Neural progenitor cell (in vitro differentiated cells): ENCODE results near the gene DNMT3B. TPM values are rescaled to one million over a fixed set of nuclear protein-coding genes. Genes with fewer than 3 reads are reported as not detected.

Experiments used
- DNase-seq: peaks from one replicate; pipeline ENCODE4 v3.0.0-alpha.2; 2016; ENCODE audit warnings: low spot score
- H2AFZ ChIP-seq: fragments of 200-600 bp; sonication (generic); replicated peaks from 2 replicates; pipeline ENCODE4 v1.6.1; 2016; ENCODE audit warnings: antibody characterized with exemption
- H3F3A ChIP-seq: fragments of 200-600 bp; sonication (generic); 2 replicates; pipeline ENCODE4 v1.6.1; 2016; ENCODE audit warnings: antibody characterized with exemption, low read depth
- H3K27ac ChIP-seq: fragments of 200-600 bp; sonication (generic); 2 replicates; pipeline ENCODE4 v1.5.1; 2016; ENCODE audit warnings: mild to moderate bottlenecking
- H3K27me3 ChIP-seq: fragments of 200-600 bp; sonication (generic); 2 replicates; pipeline ENCODE4 v1.6.1; 2016; ENCODE audit warnings: mild to moderate bottlenecking, moderate library complexity
- H3K36me3 ChIP-seq: fragments of 200-600 bp; sonication (generic); 2 replicates; pipeline ENCODE4 v1.5.1; 2016
- H3K4me1 ChIP-seq: fragments of 200-600 bp; sonication (generic); 2 replicates; pipeline ENCODE4 v1.6.1; 2016; ENCODE audit warnings: mixed run types
- H3K4me2 ChIP-seq: fragments of 200-600 bp; sonication (generic); 2 replicates; pipeline ENCODE4 v1.6.1; 2016
- H3K4me3 ChIP-seq: fragments of 200-600 bp; sonication (generic); 2 replicates; pipeline ENCODE4 v1.5.1; 2016
- H3K79me2 ChIP-seq: fragments of 200-600 bp; sonication (generic); 2 replicates; pipeline ENCODE4 v1.6.1; 2016; ENCODE audit warnings: low read depth
- H3K9ac ChIP-seq: fragments of 200-600 bp; sonication (generic); 2 replicates; pipeline ENCODE4 v1.6.1; 2016
- H3K9me3 ChIP-seq: fragments of 200-600 bp; sonication (generic); 2 replicates; pipeline ENCODE4 v1.5.1; 2016; ENCODE audit warnings: low read depth
- H4K20me1 ChIP-seq: fragments of 200-600 bp; sonication (generic); 2 replicates; pipeline ENCODE4 v1.6.1; 2016; ENCODE audit warnings: low read depth
- H3K27ac Mint-ChIP-seq: 3 replicates; pipeline ENCODE4 v1.8.0; 2021; ENCODE audit warnings: mixed read lengths
- H3K27me3 Mint-ChIP-seq: 2 replicates; pipeline ENCODE4 v1.8.0; 2022; ENCODE audit warnings: low read depth, mild to moderate bottlenecking, inconsistent platforms, moderate library complexity, mixed read lengths; ENCODE audit not compliant: insufficient read depth
- H3K36me3 Mint-ChIP-seq: 3 replicates; pipeline ENCODE4 v1.8.0; 2021; ENCODE audit warnings: mixed read lengths
- H3K4me1 Mint-ChIP-seq: 3 replicates; pipeline ENCODE4 v1.8.0; 2021; ENCODE audit warnings: mixed read lengths
- H3K4me3 Mint-ChIP-seq: 3 replicates; pipeline ENCODE4 v1.8.0; 2021; ENCODE audit warnings: mild to moderate bottlenecking, moderate library complexity, mixed read lengths
- H3K9me3 Mint-ChIP-seq: 3 replicates; pipeline ENCODE4 v1.8.0; 2020; ENCODE audit warnings: mixed read lengths
- EZH2 ChIP-seq: fragments of 200-600 bp; sonication (generic); IDR thresholded peaks from 2 replicates; pipeline ENCODE4 v1.6.1; 2017; ENCODE audit warnings: antibody characterized with exemption, mild to moderate bottlenecking, moderate library complexity
- EZH2phosphoT487 ChIP-seq: fragments of 200-600 bp; sonication (generic); IDR thresholded peaks from 2 replicates; pipeline ENCODE4 v1.6.1; 2017; ENCODE audit warnings: antibody characterized with exemption
- total RNA-seq: library from RNA; depleted of rRNA; stranded (reverse); fragments of >200 nt; gene quantifications from 2 replicates; pipeline ENCODE4 v1.2.3, GENCODE V29; 2015; ENCODE audit warnings: low replicate concordance
- TF ChIP-seq, protein P1 (sequence below): fragments of 200-600 bp; sonication (generic); IDR thresholded peaks from 2 replicates; pipeline ENCODE4 v1.5.1; 2017; ENCODE audit warnings: antibody characterized with exemption, mild to moderate bottlenecking

Gene DNMT3B
- total RNA-seq, 1 donor from 2014 or later, result 114 TPM

DNA sequence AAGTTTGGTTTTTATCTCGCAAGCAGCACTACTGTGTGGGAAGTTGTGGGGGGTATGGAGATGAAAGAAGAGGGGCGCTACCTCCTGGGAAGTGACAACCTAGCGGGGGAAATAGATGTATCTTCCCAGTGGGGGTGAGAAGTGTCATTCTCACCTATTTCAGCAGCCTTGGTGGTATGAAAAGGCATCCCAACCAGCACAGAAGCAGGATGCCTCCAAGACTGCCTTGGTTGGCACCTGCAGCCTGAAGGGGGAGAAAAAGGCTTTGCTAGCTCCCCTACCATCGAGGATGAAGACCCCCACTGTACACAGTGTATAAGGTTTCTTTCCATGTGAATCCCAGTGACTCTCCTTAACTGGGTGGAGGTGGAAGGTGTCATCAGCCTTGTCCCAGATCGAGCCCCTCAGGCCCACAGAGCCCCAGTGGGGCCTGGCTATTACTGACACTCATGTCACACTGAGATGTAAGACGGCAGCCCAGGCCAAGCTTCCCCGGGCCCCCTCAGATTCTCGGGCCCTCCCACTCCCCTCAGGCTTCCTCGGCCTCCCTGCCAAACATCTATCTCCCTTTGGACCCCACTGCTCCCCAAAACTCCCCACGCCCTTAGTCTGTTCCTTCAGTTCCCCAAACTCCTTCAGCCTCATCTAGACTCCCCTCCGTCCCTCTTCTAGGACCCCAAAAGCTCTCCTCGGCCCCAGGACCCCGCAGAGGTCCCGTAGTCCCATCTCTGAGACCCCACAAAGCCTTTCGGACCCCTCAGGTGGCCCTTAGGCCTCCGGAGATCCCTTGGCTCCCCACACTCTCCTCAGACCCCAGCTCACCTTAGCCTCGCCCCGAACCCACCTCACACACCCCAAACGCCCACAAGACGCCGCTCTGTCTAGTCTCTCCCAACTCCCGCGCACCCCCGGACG, 19.6 kb upstream of the DNMT3B start:
- H3K27ac ChIP-seq, result no peak overlapping the region
- H3K4me1 ChIP-seq, result peaks cover 19% of the 10 kb centered on the region
- no peaks in the 10 kb centered on the region for H3K9me3 Mint-ChIP-seq
- TF ChIP-seq EZH2phosphoT487 (no peak), EZH2 (no peak)
- TF ChIP-seq, protein P1, sequence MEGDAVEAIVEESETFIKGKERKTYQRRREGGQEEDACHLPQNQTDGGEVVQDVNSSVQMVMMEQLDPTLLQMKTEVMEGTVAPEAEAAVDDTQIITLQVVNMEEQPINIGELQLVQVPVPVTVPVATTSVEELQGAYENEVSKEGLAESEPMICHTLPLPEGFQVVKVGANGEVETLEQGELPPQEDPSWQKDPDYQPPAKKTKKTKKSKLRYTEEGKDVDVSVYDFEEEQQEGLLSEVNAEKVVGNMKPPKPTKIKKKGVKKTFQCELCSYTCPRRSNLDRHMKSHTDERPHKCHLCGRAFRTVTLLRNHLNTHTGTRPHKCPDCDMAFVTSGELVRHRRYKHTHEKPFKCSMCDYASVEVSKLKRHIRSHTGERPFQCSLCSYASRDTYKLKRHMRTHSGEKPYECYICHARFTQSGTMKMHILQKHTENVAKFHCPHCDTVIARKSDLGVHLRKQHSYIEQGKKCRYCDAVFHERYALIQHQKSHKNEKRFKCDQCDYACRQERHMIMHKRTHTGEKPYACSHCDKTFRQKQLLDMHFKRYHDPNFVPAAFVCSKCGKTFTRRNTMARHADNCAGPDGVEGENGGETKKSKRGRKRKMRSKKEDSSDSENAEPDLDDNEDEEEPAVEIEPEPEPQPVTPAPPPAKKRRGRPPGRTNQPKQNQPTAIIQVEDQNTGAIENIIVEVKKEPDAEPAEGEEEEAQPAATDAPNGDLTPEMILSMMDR, result no peak
- DNase-seq, result peak; percentile 25
- peak overlapping the region; percentile 40 for H3K9ac ChIP-seq
- H3K27me3 Mint-ChIP-seq, result peaks cover 14% of the 10 kb centered on the region
- H3K4me3 ChIP-seq, result peak overlapping the region; percentile 66
- H4K20me1 ChIP-seq, result no peaks in the 10 kb centered on the region
- no peaks in the 10 kb centered on the region for H3K36me3 Mint-ChIP-seq
- H2AFZ ChIP-seq, result peak overlapping the region; percentile 47
- H3K79me2 ChIP-seq, result peaks cover 53% of the 10 kb centered on the region
- H3K9me3 ChIP-seq, result no peaks in the 10 kb centered on the region
- peak overlapping the region; percentile 75 for H3K4me2 ChIP-seq
- peak overlapping the region; percentile 97 for H3K4me3 Mint-ChIP-seq
- peaks cover 18% of the 10 kb centered on the region for H3K4me1 Mint-ChIP-seq
- H3K36me3 ChIP-seq, result no peaks in the 10 kb centered on the region
- no peaks in the 10 kb centered on the region for H3K27me3 ChIP-seq
- H3K27ac Mint-ChIP-seq, result peak overlapping the region; percentile 96
- peaks cover 22% of the 10 kb centered on the region for H3F3A ChIP-seq

DNA sequence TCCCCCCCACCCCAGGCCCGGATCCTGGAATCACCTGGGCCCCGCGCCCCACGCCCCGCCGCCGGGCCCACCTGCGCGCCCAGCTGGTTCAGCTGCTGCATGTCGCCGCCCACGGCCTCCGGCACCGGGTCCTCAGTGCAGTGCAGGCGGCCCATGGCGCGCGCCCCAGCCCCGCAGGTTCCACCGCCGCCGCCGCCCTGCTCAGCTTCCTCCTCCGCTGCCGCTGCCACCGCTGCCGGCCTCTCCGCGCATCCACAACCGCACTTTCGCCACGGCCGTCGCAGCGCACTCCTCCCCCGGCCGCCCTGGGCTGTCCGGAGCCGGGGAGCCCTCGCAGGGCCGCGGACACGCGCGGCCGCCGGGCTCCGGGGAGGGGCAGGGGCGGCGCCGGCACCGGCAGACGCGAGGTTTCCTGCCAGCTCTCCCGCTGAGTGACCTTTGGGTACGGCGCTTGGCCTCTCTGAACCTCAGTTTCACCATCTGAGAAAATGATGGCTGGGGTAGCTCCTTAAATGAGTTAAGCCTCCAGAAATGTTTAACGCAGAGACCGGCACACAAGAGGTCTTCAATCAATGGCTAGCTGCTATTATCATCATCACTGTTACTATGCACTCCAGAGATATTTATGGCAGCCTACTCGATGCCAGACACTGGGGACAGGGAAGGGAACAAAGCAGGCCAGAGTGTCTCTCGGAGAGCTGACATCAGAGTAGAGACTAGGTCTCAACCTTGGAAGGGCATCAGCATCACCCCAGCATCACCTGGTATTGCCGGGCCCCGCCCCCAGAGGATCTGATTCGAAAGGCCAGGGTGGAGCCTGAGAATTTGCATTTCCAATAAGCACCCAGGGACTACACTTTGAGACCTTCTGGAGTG, 18.7 kb upstream of the DNMT3B start, which contains the start of gene COMMD7:
Gene COMMD7 (minus strand): TSS at position 231 of the 876 bp plus-strand sequence. CDS start 76 bp downstream, at position 155.
- Histone ChIP-seq H3K4me2 (peak within 1 kb of the TSS; percentile 75), H3K4me1 (peaks cover 19% of the 10 kb centered on the region), H3K27ac (no peak within 1 kb of the TSS), H3K36me3 (no peaks in the 10 kb centered on the region), H4K20me1 (no peaks in the 10 kb centered on the region), H3K4me3 (peak within 1 kb of the TSS; percentile 66), H3F3A (peaks cover 22% of the 10 kb centered on the region), H3K79me2 (peaks cover 45% of the 10 kb centered on the region), H3K9ac (peak within 1 kb of the TSS; percentile 40), H2AFZ (peak within 1 kb of the TSS; percentile 47), H3K27me3 (no peaks in the 10 kb centered on the region), H3K9me3 (no peaks in the 10 kb centered on the region)
- Mint-ChIP-seq H3K4me1 (peaks cover 18% of the 10 kb centered on the region), H3K27me3 (peaks cover 12% of the 10 kb centered on the region), H3K27ac (peak within 1 kb of the TSS; percentile 96), H3K9me3 (no peaks in the 10 kb centered on the region), H3K4me3 (peak within 1 kb of the TSS; percentile 97), H3K36me3 (no peaks in the 10 kb centered on the region)
- DNase-seq, result peak; percentile 75
- TF ChIP-seq, protein P1, result no peak
- TF ChIP-seq EZH2, result no peak
- no peak for TF ChIP-seq EZH2phosphoT487

DNA sequence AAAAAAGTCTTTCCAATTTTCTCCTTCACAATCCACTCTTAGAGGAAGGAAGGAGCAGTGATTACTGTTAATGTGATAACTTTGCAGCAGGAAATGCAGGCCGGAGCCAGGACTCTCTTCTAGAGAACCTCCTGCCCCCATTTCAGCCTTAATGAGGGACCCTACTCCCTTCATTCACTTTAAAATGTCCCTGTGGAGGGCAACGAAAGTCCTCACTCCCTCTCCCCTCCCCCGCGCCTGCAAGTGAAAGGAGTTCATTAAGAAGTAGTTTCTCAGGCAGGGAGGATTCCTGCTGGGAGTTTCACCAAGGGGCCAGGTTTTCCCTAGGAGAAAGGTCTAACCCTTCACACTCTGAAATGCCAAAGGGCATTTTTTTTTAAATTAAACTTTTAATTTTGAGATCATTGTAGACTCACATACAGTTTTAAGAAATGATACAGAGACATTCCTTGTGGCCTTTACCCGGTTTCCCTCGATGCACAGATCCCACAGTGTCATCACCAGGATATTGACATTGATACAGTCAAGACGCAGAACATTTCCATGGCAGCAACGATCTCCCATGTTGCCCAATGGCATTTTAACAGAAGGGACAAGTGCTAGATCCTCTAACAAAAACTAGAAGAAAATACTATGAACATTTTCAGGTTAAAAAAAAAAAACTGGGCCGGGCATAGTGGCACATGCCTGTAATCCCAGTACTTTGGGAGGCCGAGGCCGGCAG, 12.1 kb upstream of the DNMT3B start:
- Mint-ChIP-seq H3K9me3 (no peaks in the 10 kb centered on the region), H3K27me3 (peaks cover 8% of the 10 kb centered on the region), H3K27ac (no peak overlapping the region), H3K4me3 (peak overlapping the region; percentile 21), H3K36me3 (no peaks in the 10 kb centered on the region), H3K4me1 (peaks cover 20% of the 10 kb centered on the region)
- Histone ChIP-seq H3F3A (peaks cover 41% of the 10 kb centered on the region), H3K4me1 (peaks cover 29% of the 10 kb centered on the region), H2AFZ (peak overlapping the region; percentile 62), H3K4me2 (peak overlapping the region; percentile 65), H4K20me1 (no peaks in the 10 kb centered on the region), H3K27ac (peak overlapping the region; percentile 88), H3K4me3 (peak overlapping the region; percentile 13), H3K79me2 (no peaks in the 10 kb centered on the region), H3K36me3 (no peaks in the 10 kb centered on the region), H3K9ac (no peak overlapping the region), H3K27me3 (no peaks in the 10 kb centered on the region), H3K9me3 (no peaks in the 10 kb centered on the region)
- peak; percentile 88 for DNase-seq
- no peak for TF ChIP-seq EZH2phosphoT487
- TF ChIP-seq EZH2, result no peak
- TF ChIP-seq, protein P1, result no peak
